CD4-positive, alpha-beta T cell (primary cell): Measurements from ENCODE around the gene ASB7. TPM values are rescaled to one million over a fixed set of nuclear protein-coding genes. Genes with fewer than 3 reads are reported as not detected.

ENCODE experiments used
- ATAC-seq: fragments of 200-7000 bp; cut with Tn5 transposase; one replicate; pipeline ENCODE4 v1.10.0; 2022; ENCODE audit warnings: mild to moderate bottlenecking; ENCODE audit not compliant: poor library complexity
- CTCF ChIA-PET: fragments of 350-600 bp; sonication (Branson Sonifier 250); formaldehyde crosslinking; loops from one replicate; lab custom pipeline; 2021; ENCODE audit warnings: antibody characterized with exemption, inconsistent platforms; lab: Charles Lee
- POLR2A ChIA-PET: fragments of 350-600 bp; sonication (Branson Sonifier 250); formaldehyde crosslinking; loops from one replicate; lab custom pipeline; 2021; ENCODE audit warnings: antibody characterized with exemption, inconsistent platforms; lab: Charles Lee
- DNase-seq, 14 experiments: peaks; one replicate each; pipeline ENCODE4 v3.0.0-alpha.2; 2013 to 2020; ENCODE audit warnings: mixed read lengths in 2 of 14
- H3K27ac ChIP-seq, 2 donors: one replicate each; pipeline versions ENCODE4 v1.5.1 to v1.7.0; 2013; ENCODE audit warnings: low read length in 2 of 2, low read depth in 1 of 2, mild to moderate bottlenecking in 1 of 2
- H3K27me3 ChIP-seq, 2 experiments: 1 replicate in 1 of 2; 2 replicates in 1 of 2; pipeline versions ENCODE4 v1.6.1 to v1.7.0; 2013; ENCODE audit warnings: low read length in 2 of 2, control low read depth in 1 of 2, mild to moderate bottlenecking in 1 of 2, moderate library complexity in 1 of 2; ENCODE audit not compliant: insufficient read depth in 2 of 2, control insufficient read depth in 1 of 2
- H3K36me3 ChIP-seq: one replicate; pipeline ENCODE4 v1.6.1; 2013; ENCODE audit warnings: low read length, control low read depth; ENCODE audit not compliant: insufficient read depth
- H3K4me1 ChIP-seq: one replicate; pipeline ENCODE4 v1.6.1; 2013; ENCODE audit warnings: low read length, control low read depth; ENCODE audit not compliant: insufficient read depth
- H3K4me3 ChIP-seq: one replicate; pipeline ENCODE4 v1.5.1; 2013; ENCODE audit warnings: mild to moderate bottlenecking, low read length, moderate library complexity
- H3K9me3 ChIP-seq, 2 experiments: 1 replicate in 1 of 2; 2 replicates in 1 of 2; pipeline versions ENCODE4 v1.6.1 to v1.7.0; 2013; ENCODE audit warnings: low read length in 2 of 2, mild to moderate bottlenecking in 2 of 2, control low read depth in 1 of 2, moderate library complexity in 1 of 2; ENCODE audit not compliant: control insufficient read depth in 1 of 2, insufficient read depth in 1 of 2
- H3K27ac Mint-ChIP-seq: one replicate; pipeline ENCODE4 v1.8.0; 2020; ENCODE audit warnings: mixed read lengths
- H3K27me3 Mint-ChIP-seq: one replicate; pipeline ENCODE4 v1.8.0; 2021; ENCODE audit warnings: mixed read lengths
- H3K36me3 Mint-ChIP-seq: one replicate; pipeline ENCODE4 v1.8.0; 2021; ENCODE audit warnings: low read depth, mixed read lengths
- H3K4me1 Mint-ChIP-seq: one replicate; pipeline ENCODE4 v1.8.0; 2021; ENCODE audit warnings: low read depth, mixed read lengths
- H3K4me3 Mint-ChIP-seq: one replicate; pipeline ENCODE4 v1.8.0; 2020; ENCODE audit warnings: mild to moderate bottlenecking, mixed read lengths
- H3K9me3 Mint-ChIP-seq: one replicate; pipeline ENCODE4 v1.8.0; 2020; ENCODE audit warnings: mixed read lengths
- intact Hi-C, 2 experiments: fragments of 100-400 bp; cut with DNase I in 1 of 2; cut with micrococcal nuclease in 1 of 2; formaldehyde crosslinking; loops; one replicate each; pipeline versions ENCODE4 v1.15.1 to v1.9.0; 2023 to 2025; cut with DNase I, micrococcal nuclease
- total RNA-seq, 174 experiments: library from RNA in 2 of 174; stranded (reverse) in 2 of 174; gene quantifications; one replicate each; pipeline ENCODE4 v1.2.3 and lab custom pipeline; 2021 to 2026
- TF ChIP-seq, protein P1 (sequence below): fragments of 200-600 bp; IDR thresholded peaks from one replicate; pipeline ENCODE4 v1.8.0; 2022; ENCODE audit warnings: antibody characterized with exemption, mild to moderate bottlenecking

Gene ASB7
- total RNA-seq, 2 experiments from 2014 or later = 14.9 to 16.7 TPM

DNA sequence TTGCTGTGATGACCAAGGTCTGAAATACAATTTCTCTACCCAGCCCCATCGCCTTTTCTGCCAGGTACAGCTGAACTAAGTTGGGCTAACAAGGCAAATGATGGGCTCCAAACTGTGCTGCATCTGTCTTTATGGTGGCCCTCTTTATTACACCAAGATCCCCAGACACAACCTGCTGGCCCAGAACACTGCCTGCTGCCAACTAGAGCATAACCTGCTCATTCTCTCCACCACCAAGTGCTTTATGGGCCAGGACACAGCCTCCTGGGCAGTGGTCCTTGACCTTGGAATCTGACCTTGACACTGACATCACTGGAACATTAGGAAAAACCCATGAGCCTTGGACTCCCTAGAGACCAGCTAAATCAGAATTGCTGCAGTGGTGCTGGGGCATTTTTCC is 3.7 kb upstream of the ASB7 start:
- TF ChIP-seq, protein P1, sequence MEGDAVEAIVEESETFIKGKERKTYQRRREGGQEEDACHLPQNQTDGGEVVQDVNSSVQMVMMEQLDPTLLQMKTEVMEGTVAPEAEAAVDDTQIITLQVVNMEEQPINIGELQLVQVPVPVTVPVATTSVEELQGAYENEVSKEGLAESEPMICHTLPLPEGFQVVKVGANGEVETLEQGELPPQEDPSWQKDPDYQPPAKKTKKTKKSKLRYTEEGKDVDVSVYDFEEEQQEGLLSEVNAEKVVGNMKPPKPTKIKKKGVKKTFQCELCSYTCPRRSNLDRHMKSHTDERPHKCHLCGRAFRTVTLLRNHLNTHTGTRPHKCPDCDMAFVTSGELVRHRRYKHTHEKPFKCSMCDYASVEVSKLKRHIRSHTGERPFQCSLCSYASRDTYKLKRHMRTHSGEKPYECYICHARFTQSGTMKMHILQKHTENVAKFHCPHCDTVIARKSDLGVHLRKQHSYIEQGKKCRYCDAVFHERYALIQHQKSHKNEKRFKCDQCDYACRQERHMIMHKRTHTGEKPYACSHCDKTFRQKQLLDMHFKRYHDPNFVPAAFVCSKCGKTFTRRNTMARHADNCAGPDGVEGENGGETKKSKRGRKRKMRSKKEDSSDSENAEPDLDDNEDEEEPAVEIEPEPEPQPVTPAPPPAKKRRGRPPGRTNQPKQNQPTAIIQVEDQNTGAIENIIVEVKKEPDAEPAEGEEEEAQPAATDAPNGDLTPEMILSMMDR = no peak
- H3K4me3 Mint-ChIP-seq = peak overlapping the region; percentile 62
- no peaks in the 10 kb centered on the region for H3K27me3 ChIP-seq
- no peaks in the 10 kb centered on the region for H3K9me3 Mint-ChIP-seq
- peaks cover 67% of the 10 kb centered on the region for H3K4me1 ChIP-seq
- intact Hi-C loops = loop anchor here in 1 of 2 experiments (10.0 kb wide), 1 partner anchor 674 kb away; no protein-coding TSS in a partner anchor
- ChIA-PET CTCF (interaction anchor here (1.5 to 1.9 kb wide), 3 partner anchors 26 to 670 kb away, joined by 5 to 7 read pairs (median 6); no protein-coding TSS in a partner anchor), POLR2A (interaction anchor here (4.3 kb wide), 1 partner anchor 26 kb away, joined by 44 read pairs; no protein-coding TSS in a partner anchor)
- no peak overlapping the region for H3K4me3 ChIP-seq
- H3K9me3 ChIP-seq = no peaks in the 10 kb centered on the region
- no peak for ATAC-seq
- peaks cover 16% of the 10 kb centered on the region for H3K36me3 Mint-ChIP-seq
- H3K36me3 ChIP-seq = no peaks in the 10 kb centered on the region
- peaks cover 67% of the 10 kb centered on the region for H3K4me1 Mint-ChIP-seq
- DNase-seq = peak in 1 of 14 experiments; percentile 10
- H3K27me3 Mint-ChIP-seq = no peaks in the 10 kb centered on the region
- peak overlapping the region; percentile 67 to 75 for H3K27ac ChIP-seq
- no peak overlapping the region for H3K27ac Mint-ChIP-seq

DNA sequence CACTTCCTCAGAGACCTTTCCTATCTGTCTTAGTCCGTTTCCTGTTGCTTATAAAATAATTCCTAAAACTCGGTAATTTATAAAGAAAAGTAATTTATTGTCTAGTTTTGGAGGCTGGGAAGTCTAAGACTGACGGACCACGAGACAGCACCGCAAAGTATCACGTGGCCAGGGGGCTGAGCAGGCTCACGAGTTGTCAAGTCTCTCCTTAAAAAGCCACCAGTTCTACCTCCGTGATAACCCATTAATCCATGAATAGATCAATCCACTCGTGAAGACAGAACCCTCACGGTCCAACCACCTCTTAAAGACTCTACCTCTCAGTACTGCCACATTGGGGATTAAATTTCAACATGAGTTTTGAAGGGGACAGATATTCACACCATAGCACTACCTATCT is 1.2 kb upstream of the ASB7 start:
- no peaks in the 10 kb centered on the region for H3K9me3 ChIP-seq
- no peaks in the 10 kb centered on the region for H3K9me3 Mint-ChIP-seq
- peak overlapping the region; percentile 96 for H3K4me3 ChIP-seq
- peaks cover 67% of the 10 kb centered on the region for H3K4me1 Mint-ChIP-seq
- peak in 9 of 14 experiments; percentile 26 to 73 (median 34) for DNase-seq
- H3K36me3 Mint-ChIP-seq = peaks cover 24% of the 10 kb centered on the region
- H3K36me3 ChIP-seq = peaks cover 11% of the 10 kb centered on the region
- CTCF ChIA-PET = interaction anchor here (1.2 to 1.3 kb wide), 2 partner anchors 259 to 693 kb away, joined by 3 read pairs; partner anchors contain the start of gene SNRPA1
- no peaks in the 10 kb centered on the region for H3K27me3 ChIP-seq
- intact Hi-C loops = loop anchor here (5.0 to 10.0 kb wide), 7 partner anchors 256 to 1124 kb away; partner anchors contain the start of genes ADAMTS17 (in 2 of the 2), CHSY1 (in 1 of the 2), MEF2A (in 1 of the 2) and SELENOS (in 1 of the 2)
- POLR2A ChIA-PET = interaction anchor here (1.3 to 2.7 kb wide), 5 partner anchors 30 to 1051 kb away, joined by 4 to 29 read pairs (median 6); partner anchors contain the start of gene TM2D3
- ATAC-seq = no peak
- no peak overlapping the region for H3K4me3 Mint-ChIP-seq
- no peak overlapping the region for H3K27ac Mint-ChIP-seq
- H3K27me3 Mint-ChIP-seq = no peaks in the 10 kb centered on the region
- TF ChIP-seq, protein P1 = no peak
- peak overlapping the region; percentile 84 to 94 for H3K27ac ChIP-seq
- H3K4me1 ChIP-seq = peaks cover 48% of the 10 kb centered on the region

DNA sequence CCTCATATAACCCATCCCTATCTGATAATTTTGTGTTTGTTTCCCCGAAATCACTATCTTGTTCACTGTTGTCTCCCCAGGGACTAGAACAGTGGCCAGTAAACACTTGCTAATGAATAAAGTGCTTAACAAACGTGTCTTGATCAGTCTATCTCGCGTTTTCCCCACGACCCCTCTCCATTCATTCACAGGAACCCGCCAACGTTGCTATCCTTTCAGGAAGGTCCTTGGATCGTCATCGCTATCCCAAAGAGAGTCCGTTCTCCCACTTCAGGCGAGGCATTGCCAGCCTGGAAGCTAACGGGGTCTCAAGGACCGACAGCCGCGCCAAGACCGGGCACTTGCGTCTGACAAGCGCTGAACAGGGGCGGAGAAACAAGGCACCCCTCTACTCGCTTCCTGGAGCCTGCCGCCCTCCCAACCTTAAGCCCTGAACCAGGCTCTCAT is 749 bp upstream of the ASB7 start:
- POLR2A ChIA-PET = interaction anchor here (0.9 to 2.7 kb wide), 18 partner anchors 9 to 1122 kb away, joined by 3 to 29 read pairs (median 5); partner anchors contain the start of genes ADAMTS17, LYSMD4, SNRPA1 and TARS3
- no peaks in the 10 kb centered on the region for H3K27me3 ChIP-seq
- Mint-ChIP-seq H3K27ac (no peak overlapping the region), H3K9me3 (no peaks in the 10 kb centered on the region), H3K27me3 (no peaks in the 10 kb centered on the region), H3K4me1 (peaks cover 64% of the 10 kb centered on the region), H3K4me3 (no peak overlapping the region), H3K36me3 (peaks cover 28% of the 10 kb centered on the region)
- CTCF ChIA-PET = interaction anchor here (0.7 to 3.7 kb wide), 5 partner anchors 29 to 693 kb away, joined by 3 to 18 read pairs (median 3); partner anchors contain the start of gene SNRPA1
- ATAC-seq (peak; percentile 9), DNase-seq (no peak)
- TF ChIP-seq, protein P1 = no peak
- peak overlapping the region; percentile 96 for H3K4me3 ChIP-seq
- H3K9me3 ChIP-seq = no peaks in the 10 kb centered on the region
- intact Hi-C loops = loop anchor here (2.0 to 10.0 kb wide), 10 partner anchors 29 to 1123 kb away; partner anchors contain the start of genes ADAMTS17 (in 2 of the 2), CHSY1 (in 1 of the 2), MEF2A (in 1 of the 2) and SELENOS (in 1 of the 2)
- peak overlapping the region; percentile 84 to 94 for H3K27ac ChIP-seq
- peaks cover 15% of the 10 kb centered on the region for H3K36me3 ChIP-seq
- peaks cover 47% of the 10 kb centered on the region for H3K4me1 ChIP-seq
